Parathyroid adenoma (tissue), 2 donors: Measurements from ENCODE around the gene TMEM231.
"Not testable (repeated sequence)": the region's sequence is repeated elsewhere in the genome, so short reads cannot be mapped to it uniquely, and the experiment has no call there.

Experiments
- H2AFZ ChIP-seq: fragments of 300-600 bp; sonication (generic); one replicate; pipeline ENCODE4 v1.7.0; 2017; ENCODE audit warnings: antibody characterized with exemption, mild to moderate bottlenecking
- H3K27ac ChIP-seq: fragments of 300-600 bp; sonication (generic); one replicate; pipeline ENCODE4 v1.7.0; 2017
- H3K27me3 ChIP-seq: fragments of 300-600 bp; sonication (generic); one replicate; pipeline ENCODE4 v1.7.0; 2017; ENCODE audit warnings: low read length; ENCODE audit not compliant: control insufficient read depth, insufficient read depth
- H3K36me3 ChIP-seq: fragments of 300-600 bp; sonication (generic); one replicate; pipeline ENCODE4 v1.7.0; 2017; ENCODE audit warnings: low read length; ENCODE audit not compliant: control insufficient read depth, insufficient read depth
- H3K4me1 ChIP-seq: fragments of 300-600 bp; sonication (generic); one replicate; pipeline ENCODE4 v1.7.0; 2017; ENCODE audit warnings: control low read depth
- H3K4me2 ChIP-seq: fragments of 300-600 bp; sonication (generic); one replicate; pipeline ENCODE4 v1.7.0; 2017; ENCODE audit warnings: low read length
- H3K4me3 ChIP-seq: fragments of 300-600 bp; sonication (generic); one replicate; pipeline ENCODE4 v1.7.0; 2017; ENCODE audit warnings: low read depth, low read length
- H3K79me2 ChIP-seq: fragments of 300-600 bp; sonication (generic); one replicate; pipeline ENCODE4 v1.7.0; 2017; ENCODE audit warnings: control low read depth
- H3K9ac ChIP-seq: fragments of 300-600 bp; sonication (generic); one replicate; pipeline ENCODE4 v1.7.0; 2017; ENCODE audit warnings: mild to moderate bottlenecking
- H3K9me3 ChIP-seq: fragments of 300-600 bp; sonication (generic); one replicate; pipeline ENCODE4 v1.7.0; 2017; ENCODE audit warnings: low read length; ENCODE audit not compliant: control insufficient read depth
- CTCF ChIP-seq: fragments of 300-600 bp; sonication (generic); IDR thresholded peaks from one replicate; pipeline ENCODE4 v1.7.0; 2017; ENCODE audit warnings: antibody characterized with exemption, mild to moderate bottlenecking
- donor health status: primary hyperparathyroidism.

The TMEM231 gene

GRCh38 chr16:75514296-75514695 lies 41.8 kb downstream of the TMEM231 start:
- H2AFZ ChIP-seq, result no peak overlapping the region
- TF ChIP-seq CTCF, result no peak
- H3K4me2 ChIP-seq, result no peak overlapping the region
- no peaks in the 10 kb centered on the region for H3K4me1 ChIP-seq
- no peaks in the 10 kb centered on the region for H3K9me3 ChIP-seq
- no peaks in the 10 kb centered on the region for H3K36me3 ChIP-seq
- no peak overlapping the region for H3K27ac ChIP-seq
- no peaks in the 10 kb centered on the region for H3K79me2 ChIP-seq
- H3K27me3 ChIP-seq, result no peaks in the 10 kb centered on the region
- H3K4me3 ChIP-seq, result no peak overlapping the region
- H3K9ac ChIP-seq, result no peak overlapping the region

GRCh38 chr16:75506574-75506973 lies 49.5 kb downstream of the TMEM231 start:
- Histone ChIP-seq H3K79me2 (no peaks in the 10 kb centered on the region), H3K9me3 (no peaks in the 10 kb centered on the region), H3K36me3 (no peaks in the 10 kb centered on the region), H3K4me3 (no peak overlapping the region), H3K4me1 (no peaks in the 10 kb centered on the region), H3K27me3 (no peaks in the 10 kb centered on the region), H2AFZ (no peak overlapping the region), H3K4me2 (no peak overlapping the region), H3K27ac (no peak overlapping the region), H3K9ac (no peak overlapping the region)
- no peak for TF ChIP-seq CTCF

- H3K79me2 ChIP-seq, result no peaks in the 10 kb centered on the region
- H3K27me3 ChIP-seq, result no peaks in the 10 kb centered on the region
- TF ChIP-seq CTCF, result no peak
- H3K9me3 ChIP-seq, result no peaks in the 10 kb centered on the region
- H3K27ac ChIP-seq, result no peak overlapping the region
- no peak overlapping the region for H2AFZ ChIP-seq
- H3K9ac ChIP-seq, result no peak overlapping the region
- H3K4me1 ChIP-seq, result no peaks in the 10 kb centered on the region
- no peak overlapping the region for H3K4me2 ChIP-seq
- H3K4me3 ChIP-seq, result no peak overlapping the region
- no peaks in the 10 kb centered on the region for H3K36me3 ChIP-seq
Measured at GRCh38 chr16:75506107-75506506, 49.9 kb downstream of the TMEM231 start.

- H3K4me2 ChIP-seq, result no peak overlapping the region
- H3K9me3 ChIP-seq, result no peaks in the 10 kb centered on the region
- no peak for TF ChIP-seq CTCF
- no peaks in the 10 kb centered on the region for H3K79me2 ChIP-seq
- H3K27me3 ChIP-seq, result no peaks in the 10 kb centered on the region
- H3K27ac ChIP-seq, result no peak overlapping the region
- H2AFZ ChIP-seq, result no peak overlapping the region
- H3K9ac ChIP-seq, result no peak overlapping the region
- H3K4me1 ChIP-seq, result no peaks in the 10 kb centered on the region
- H3K36me3 ChIP-seq, result no peaks in the 10 kb centered on the region
- H3K4me3 ChIP-seq, result no peak overlapping the region
Measured at GRCh38 chr16:75503801-75504200, 52.3 kb downstream of the TMEM231 start.

GRCh38 chr16:75502916-75503605 lies 53.0 kb downstream of the TMEM231 start:
- Histone ChIP-seq H3K4me1 (no peaks in the 10 kb centered on the region), H3K27me3 (no peaks in the 10 kb centered on the region), H3K4me2 (no peak overlapping the region), H3K9ac (no peak overlapping the region), H3K27ac (no peak overlapping the region), H3K9me3 (no peaks in the 10 kb centered on the region), H3K36me3 (no peaks in the 10 kb centered on the region), H3K79me2 (no peaks in the 10 kb centered on the region), H2AFZ (no peak overlapping the region), H3K4me3 (no peak overlapping the region)
- no peak for TF ChIP-seq CTCF

GRCh38 chr16:75501820-75502219 lies 54.2 kb downstream of the TMEM231 start:
- not testable (repeated sequence) for H3K27ac ChIP-seq, H3K4me3 ChIP-seq, H3K4me1 ChIP-seq, H3K9me3 ChIP-seq, H3K79me2 ChIP-seq, H3K4me2 ChIP-seq, H3K27me3 ChIP-seq, H3K9ac ChIP-seq, H3K36me3 ChIP-seq, H2AFZ ChIP-seq
